Astrocyte of the cerebellum (primary cell): Measurements from ENCODE around the gene ISLR.

ENCODE experiments used
- DNase-seq: peaks from one replicate; pipeline ENCODE4 v3.0.0-alpha.2; 2011; ENCODE audit warnings: low read depth
- H3K4me3 ChIP-seq: 2 replicates; pipeline ENCODE4 v1.5.1; 2011; ENCODE audit warnings: mild to moderate bottlenecking, low read depth, low read length, moderate library complexity
- CTCF ChIP-seq: IDR thresholded peaks from 2 replicates; pipeline ENCODE4 v1.5.1; 2012; ENCODE audit warnings: low read length, low read depth, moderate library complexity, mild to moderate bottlenecking; ENCODE audit errors: missing control alignments
- in situ Hi-C: cut with HindIII; loops from 2 replicates; pipeline ENCODE4 v1.10.0; 2017; ENCODE audit warnings: low sequenced_read_pairs

ISLR gene

GRCh38 chr15:74200871-74201419, 27.4 kb downstream of the ISLR start:
- H3K4me3 ChIP-seq, result no peak overlapping the region
- in situ Hi-C loops, result no loop called here
- TF ChIP-seq CTCF, result no peak
- no peak for DNase-seq

- in situ Hi-C loops, result no loop called here
- H3K4me3 ChIP-seq, result no peak overlapping the region
- TF ChIP-seq CTCF, result no peak
- no peak for DNase-seq
Measured at GRCh38 chr15:74201710-74202420, 28.4 kb downstream of the ISLR start.

- TF ChIP-seq CTCF, result no peak
- no peak for DNase-seq
- H3K4me3 ChIP-seq, result peak within 1 kb of the TSS; percentile 1
- in situ Hi-C loops, result no loop called here
Measured at GRCh38 chr15:74202452-74203401, 29.2 kb downstream of the ISLR start, which contains the start of gene STRA6. TSS of gene STRA6 (minus strand) at chr15:74202787. CDS start at chr15:74202267, 520 bp downstream.

GRCh38 chr15:74203914-74204431, 30.5 kb downstream of the ISLR start:
- TF ChIP-seq CTCF, result no peak
- in situ Hi-C loops, result no loop called here
- no peak overlapping the region for H3K4me3 ChIP-seq
- no peak for DNase-seq

- in situ Hi-C loops, result no loop called here
Measured at GRCh38 chr15:74205582-74205947, 32.1 kb downstream of the ISLR start.

More at GRCh38 chr15:74205582-74205947, 32.1 kb downstream of the ISLR start:
- no peak for TF ChIP-seq CTCF
- no peak overlapping the region for H3K4me3 ChIP-seq
- no peak for DNase-seq
